Activated CD4-positive, alpha-beta T cell treated with anti-CD3 and anti-CD28 coated beads, Interleukin-10, Interleukin-2, amounts not matched to agents 100 ng/mL and 50 ng/mL, durations not matched to agents 16 hours and 8 hours (primary cell): Measurements from ENCODE around the gene CYLD.

Experiments used
- DNase-seq: peaks from one replicate; pipeline ENCODE4 v3.0.0-alpha.2; 2020

Gene CYLD

DNA sequence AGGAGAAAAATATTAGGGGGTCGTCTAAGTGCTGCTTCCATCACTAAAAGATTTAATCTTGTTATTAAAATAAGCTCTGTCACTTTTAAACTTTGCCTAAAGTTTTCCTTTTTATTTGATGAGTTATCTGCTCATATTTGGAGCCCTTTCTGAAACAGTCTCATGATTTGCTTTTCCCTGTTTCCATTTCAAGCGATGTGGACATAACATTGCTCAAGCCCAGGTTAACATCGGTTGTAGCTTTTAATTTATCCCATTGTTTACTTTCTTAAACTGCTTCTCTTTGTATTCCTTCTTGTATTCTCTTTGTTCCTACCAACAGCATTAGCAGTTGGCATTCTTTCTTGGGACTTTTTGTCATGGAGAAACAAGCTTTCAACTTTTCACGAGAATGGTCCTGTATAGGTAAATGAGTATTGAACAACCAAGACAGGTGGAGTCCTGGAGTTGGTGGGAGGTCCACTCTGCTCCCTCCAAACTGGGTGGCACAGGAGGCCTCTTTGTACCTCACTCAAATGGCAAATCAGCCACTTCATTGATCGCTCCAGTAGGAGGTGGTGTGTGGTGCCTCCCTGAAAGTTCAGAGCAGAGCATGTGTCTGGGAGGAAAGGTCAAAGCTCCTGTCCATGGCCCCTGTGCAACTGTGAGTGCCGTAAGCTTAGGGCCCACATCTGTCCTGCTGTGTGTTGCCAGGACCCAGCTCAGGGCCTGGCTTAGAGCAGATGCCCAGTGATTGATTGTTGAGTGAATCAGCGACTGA lies 107.0 kb downstream of the CYLD start:
- no peak for DNase-seq
